Peyer's patch (tissue), 4 donors: Measurements from ENCODE around the gene CNNM2.

ENCODE experiments used
- CTCF ChIP-seq, 6 experiments: fragments of 450-650 bp in 4 of 6; fragments of 200-600 bp in 2 of 6; sonication (generic) in 1 of 6; IDR thresholded peaks; one replicate each; pipeline ENCODE4 v1.5.1; 2017 to 2019; ENCODE audit warnings: antibody characterized with exemption in 6 of 6, mild to moderate bottlenecking in 3 of 6, moderate library complexity in 1 of 6
- POLR2A ChIP-seq, 2 donors: fragments of 450-650 bp; IDR thresholded peaks; one replicate each; pipeline ENCODE4 v1.5.1; 2017; ENCODE audit warnings: antibody characterized with exemption in 2 of 2, mild to moderate bottlenecking in 2 of 2, moderate library complexity in 2 of 2

DNA sequence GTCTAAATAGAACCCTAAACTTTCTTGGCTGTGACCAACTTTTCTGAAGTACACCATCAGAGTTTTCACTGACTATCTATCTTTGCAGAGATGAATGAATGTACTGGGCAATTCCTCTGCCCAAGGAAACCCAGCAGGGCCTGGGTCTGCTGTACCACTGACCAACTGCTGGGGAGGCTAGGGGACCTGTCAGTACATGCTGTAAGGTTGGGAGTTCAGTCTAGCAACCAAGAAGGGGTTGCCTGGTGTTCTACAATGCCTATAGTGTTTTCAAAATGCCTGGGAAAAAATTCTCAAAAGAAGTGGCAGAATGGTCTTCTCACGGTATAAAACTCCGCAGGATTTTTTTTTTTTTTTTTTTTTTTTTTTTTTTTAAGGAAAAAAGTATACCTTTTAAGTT is 168.7 kb downstream of the CNNM2 start:
- no peak for TF ChIP-seq CTCF (IDR thresholded peaks at IDR 0.05)
- no peak for TF ChIP-seq POLR2A (IDR thresholded peaks at IDR 0.05)
